Measurements from ENCODE around the gene EXOC4. TPM values are rescaled to one million over a fixed set of nuclear protein-coding genes. Genes with fewer than 3 reads are reported as not detected.

Gene EXOC4
- total RNA-seq, 1 donor from 2014 or later, result 145 TPM

- Mint-ChIP-seq H3K27me3 (no peaks in the 10 kb centered on the region), H3K9me3 (ENCODE audit: low read depth) (peaks cover 11% of the 10 kb centered on the region), H3K27ac (no peak overlapping the region), H3K36me3 (ENCODE audit: insufficient read depth) (no peaks in the 10 kb centered on the region), H3K4me1 (ENCODE audit: low read depth) (no peaks in the 10 kb centered on the region), H3K4me3 (ENCODE audit: low read depth) (no peak overlapping the region)
- no peak for TF ChIP-seq CTCF (IDR thresholded peaks at IDR 0.05; ENCODE audit: unreplicated experiment)
- no peak for DNase-seq (ENCODE audit: low spot score, unreplicated experiment)
Observed at GRCh38 chr7:134113655-134114054, 860.8 kb downstream of the EXOC4 start.

- Mint-ChIP-seq H3K4me1 (ENCODE audit: low read depth) (no peaks in the 10 kb centered on the region), H3K9me3 (ENCODE audit: low read depth) (peaks cover 11% of the 10 kb centered on the region), H3K27ac (no peak overlapping the region), H3K4me3 (ENCODE audit: low read depth) (no peak overlapping the region), H3K27me3 (no peaks in the 10 kb centered on the region), H3K36me3 (ENCODE audit: insufficient read depth) (no peaks in the 10 kb centered on the region)
- DNase-seq (ENCODE audit: low spot score, unreplicated experiment), result no peak
- TF ChIP-seq CTCF (IDR thresholded peaks at IDR 0.05; ENCODE audit: unreplicated experiment), result no peak
Observed at GRCh38 chr7:134114992-134115391, 862.1 kb downstream of the EXOC4 start.

Small RNA genes within 50 kb of the gene (microRNA-seq; reads per million reads assigned to microRNA genes)
- not detected for gene MIR6133 (ENCODE audit: borderline number of aligned reads, unreplicated experiment)

Other genes with a start within 250 kb of the EXOC4 start
- 66.0 and 67.3 TPM in 2 replicates for gene CHCHD3, start 171.0 kb upstream of the EXOC4 start, total RNA-seq

Data from progenitor cell of endocrine pancreas (in vitro differentiated cells).